Measurements from ENCODE around the gene WWOX.

DNA sequence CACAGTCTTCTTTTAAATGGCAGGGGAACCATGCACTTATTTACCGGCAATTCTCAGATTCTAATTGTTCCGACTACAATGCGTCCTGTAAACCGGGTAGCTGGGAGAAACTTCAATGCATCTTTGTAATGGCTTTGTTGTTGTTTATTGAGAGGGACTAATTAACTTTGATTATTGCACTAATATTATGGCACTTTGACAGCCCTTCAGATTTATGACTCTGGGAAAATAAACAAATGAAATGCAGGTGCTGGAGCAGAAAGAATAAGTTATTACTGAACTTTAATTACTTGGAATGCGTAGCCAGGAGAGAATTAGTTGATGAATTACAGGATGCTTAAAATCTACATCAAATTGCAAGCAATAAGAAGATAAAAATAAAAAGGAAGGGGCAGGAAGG lies 77.0 kb downstream of the WWOX start:
- TF ChIP-seq CTCF (IDR thresholded peaks at IDR 0.05; ENCODE audit: poor library complexity) (no peak), EZH2 (IDR thresholded peaks at IDR 0.05; ENCODE audit: borderline replicate concordance) (no peak)

All from hepatocyte (in vitro differentiated cells).